ENCODE data around the gene SVEP1. TPM values are rescaled to one million over a fixed set of nuclear protein-coding genes. Genes with fewer than 3 reads are reported as not detected.
A peak's percentile ranks its signal among the peaks of the same experiment; 100 is the strongest.

Gene SVEP1
- total RNA-seq, 4 donors from 2014 or later, result 37.2 to 70.4 (median 58.4) TPM

DNA sequence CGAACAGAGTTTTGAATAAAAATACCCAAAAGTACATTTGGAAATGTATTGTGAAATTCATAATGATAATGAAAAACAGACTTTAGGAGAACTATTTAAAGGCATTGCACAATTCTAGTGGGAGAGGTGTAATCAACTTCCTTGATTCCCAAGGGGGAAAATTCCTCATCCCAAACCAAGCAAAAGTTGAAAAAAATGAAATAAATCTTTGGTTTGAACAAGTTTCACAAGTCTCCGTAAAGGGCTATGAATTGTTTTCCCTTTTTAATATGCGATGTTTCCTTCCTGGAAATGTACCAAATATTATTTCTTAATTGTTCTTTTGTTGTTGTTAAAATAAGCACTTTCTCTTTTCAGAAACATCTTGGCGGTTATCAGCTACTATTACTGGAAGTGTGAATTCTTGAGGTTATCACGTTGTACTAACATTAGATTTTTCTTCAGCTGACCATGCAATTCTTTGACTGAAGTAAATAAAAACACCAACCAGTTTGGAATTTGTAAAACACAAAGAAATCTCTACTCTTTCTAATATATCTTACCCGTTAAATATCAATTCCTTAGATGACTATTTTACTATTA, 59.3 kb downstream of the SVEP1 start:
- no peak for TF ChIP-seq POLR2A (IDR thresholded peaks at IDR 0.05)
- TF ChIP-seq CTCF (IDR thresholded peaks at IDR 0.05), result no peak
- peak; percentile 64 for TF ChIP-seq POLR2AphosphoS5 (IDR thresholded peaks at IDR 0.05)
- Histone ChIP-seq H3K27ac (no peak overlapping the region), H3K36me3 (no peaks in the 10 kb centered on the region), H3K27me3 (no peaks in the 10 kb centered on the region), H3K4me3 (no peak overlapping the region), H3K9me3 (no peaks in the 10 kb centered on the region), H3K4me1 (peaks cover 0 to 11% (median 0%) of the 10 kb centered on the region in 3 donors)
- 58 to 73% methylated on average over 6 of the region's 6 CpGs for WGBS, 2 donors (ENCODE audit: low coverage in 1 of 2)
- ATAC-seq, result peak; percentile 93

DNA sequence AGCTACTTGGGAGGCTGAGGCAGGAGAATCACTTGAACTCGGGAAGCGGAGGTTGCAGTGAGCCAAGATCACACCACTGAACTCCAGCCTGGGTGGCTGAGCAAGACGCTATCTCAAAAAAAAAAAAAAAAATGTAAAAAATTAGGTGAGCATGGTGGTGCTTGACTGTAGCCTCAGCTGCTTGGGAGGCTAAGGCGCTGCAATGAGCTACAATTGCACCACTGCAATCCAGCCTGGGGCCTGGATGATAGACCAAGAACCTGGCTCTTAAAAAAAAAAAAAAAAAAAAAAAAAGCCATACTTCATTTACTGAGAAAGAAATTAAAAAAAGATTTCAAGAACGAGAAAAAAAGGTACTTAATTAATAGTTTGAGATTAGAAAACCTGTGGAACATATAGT, 62.1 kb downstream of the SVEP1 start:
- TF ChIP-seq POLR2A (IDR thresholded peaks at IDR 0.05), result no peak
- TF ChIP-seq EP300 (IDR thresholded peaks at IDR 0.05), result no peak
- Histone ChIP-seq H3K4me3 (no peak overlapping the region), H3K27ac (no peak overlapping the region), H3K4me1 (peaks cover 0 to 11% (median 0%) of the 10 kb centered on the region in 3 donors), H3K9me3 (no peaks in the 10 kb centered on the region), H3K36me3 (no peaks in the 10 kb centered on the region), H3K27me3 (no peaks in the 10 kb centered on the region)
- no peak for ATAC-seq
- WGBS, 2 donors (ENCODE audit: low coverage in 1 of 2), result 91 to 93% methylated on average over 2 to 5 of the region's 5 CpGs

GRCh38 chr9:110514897-110515296, 64.6 kb downstream of the SVEP1 start:
- WGBS, 2 donors (ENCODE audit: low coverage in 1 of 2), result 57 to 91% methylated on average over 1 of the region's 1 CpG
- H3K4me1 ChIP-seq, result peaks cover 0 to 5% (median 0%) of the 10 kb centered on the region in 3 donors
- H3K36me3 ChIP-seq, result peaks cover 0 to 10% of the 10 kb centered on the region in 2 donors
- H3K27ac ChIP-seq, result no peak overlapping the region
- H3K27me3 ChIP-seq, result no peaks in the 10 kb centered on the region
- no peak overlapping the region for H3K4me3 ChIP-seq
- ATAC-seq, result no peak
- TF ChIP-seq CTCF (IDR thresholded peaks at IDR 0.05) (no peak), POLR2A (IDR thresholded peaks at IDR 0.05) (no peak), EP300 (IDR thresholded peaks at IDR 0.05) (no peak), POLR2AphosphoS5 (IDR thresholded peaks at IDR 0.05) (no peak)
- no peaks in the 10 kb centered on the region for H3K9me3 ChIP-seq

GRCh38 chr9:110512817-110513216, 66.7 kb downstream of the SVEP1 start:
- TF ChIP-seq POLR2A (IDR thresholded peaks at IDR 0.05), result no peak
- no peak for TF ChIP-seq POLR2AphosphoS5 (IDR thresholded peaks at IDR 0.05)
- no peak for TF ChIP-seq EP300 (IDR thresholded peaks at IDR 0.05)
- no peak for TF ChIP-seq CTCF (IDR thresholded peaks at IDR 0.05)
- 88 to 91% methylated on average over 3 of the region's 3 CpGs for WGBS, 2 donors (ENCODE audit: low coverage in 1 of 2)
- H3K9me3 ChIP-seq, result no peaks in the 10 kb centered on the region
- no peak overlapping the region for H3K4me3 ChIP-seq
- H3K27ac ChIP-seq, result no peak overlapping the region
- peaks cover 0 to 19% of the 10 kb centered on the region in 2 donors for H3K36me3 ChIP-seq
- no peaks in the 10 kb centered on the region for H3K4me1 ChIP-seq
- no peak for ATAC-seq
- H3K27me3 ChIP-seq, result no peaks in the 10 kb centered on the region

- Histone ChIP-seq H3K4me1 (no peaks in the 10 kb centered on the region), H3K9me3 (no peaks in the 10 kb centered on the region), H3K27ac (no peak overlapping the region), H3K36me3 (peaks cover 0 to 19% of the 10 kb centered on the region in 2 donors), H3K27me3 (no peaks in the 10 kb centered on the region), H3K4me3 (no peak overlapping the region)
- 83 to 86% methylated on average over 1 of the region's 1 CpG for WGBS, 2 donors (ENCODE audit: low coverage in 1 of 2)
- TF ChIP-seq POLR2AphosphoS5 (IDR thresholded peaks at IDR 0.05) (no peak), POLR2A (IDR thresholded peaks at IDR 0.05) (no peak), EP300 (IDR thresholded peaks at IDR 0.05) (no peak), CTCF (IDR thresholded peaks at IDR 0.05) (no peak)
- ATAC-seq, result no peak
Measured at GRCh38 chr9:110509792-110510191, 69.7 kb downstream of the SVEP1 start.

Measured in gastroesophageal sphincter (tissue), 4 donors.